ENCODE measurements around the gene PSAP.

Gene PSAP

GRCh38 chr10:71811351-71811750, 39.7 kb downstream of the PSAP start:
- no peak for FAIRE-seq
- DNase-seq (ENCODE audit: insufficient read length, low spot score), result no peak

DNA sequence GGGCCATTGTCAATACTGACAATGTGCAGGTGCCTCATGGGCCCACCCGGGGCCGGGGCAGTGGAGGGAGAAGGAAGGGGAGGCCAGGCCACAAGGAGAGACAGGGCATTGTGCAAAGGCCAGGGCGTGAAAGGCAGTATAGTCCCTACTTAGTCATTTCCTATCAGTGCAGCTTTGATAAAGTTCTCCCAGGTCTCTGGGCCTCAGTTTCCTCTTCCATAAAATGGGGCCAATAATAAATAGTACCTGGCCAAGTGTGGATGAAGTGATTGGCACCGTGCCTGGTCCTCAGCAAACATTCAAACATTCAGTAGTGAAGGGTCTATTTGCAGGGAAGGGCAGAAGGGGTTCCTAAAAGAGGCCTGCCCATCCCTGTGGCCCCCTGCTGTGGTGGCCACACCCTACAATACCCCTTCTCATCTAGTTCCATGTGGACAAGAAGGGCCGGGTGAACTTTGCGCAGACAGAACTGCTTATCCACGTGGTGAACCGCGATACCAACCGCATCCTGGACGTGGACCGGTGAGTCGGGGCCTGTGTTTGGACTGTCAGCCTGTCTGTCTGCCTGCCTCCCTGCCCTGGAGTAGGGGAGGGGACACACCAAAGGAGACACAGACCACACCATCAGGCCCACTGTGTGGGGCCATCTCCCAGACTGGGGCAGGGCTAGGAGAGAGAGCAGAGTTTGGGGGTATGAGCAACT, 40.9 kb downstream of the PSAP start:
- DNase-seq (ENCODE audit: insufficient read length, low spot score) (no peak), FAIRE-seq (no peak)

GRCh38 chr10:71809628-71810027, 41.4 kb downstream of the PSAP start:
- FAIRE-seq (no peak), DNase-seq (ENCODE audit: insufficient read length, low spot score) (no peak)

GRCh38 chr10:71807557-71808510, 43.2 kb downstream of the PSAP start:
- no peak for FAIRE-seq
- no peak for DNase-seq (ENCODE audit: insufficient read length, low spot score)

DNA sequence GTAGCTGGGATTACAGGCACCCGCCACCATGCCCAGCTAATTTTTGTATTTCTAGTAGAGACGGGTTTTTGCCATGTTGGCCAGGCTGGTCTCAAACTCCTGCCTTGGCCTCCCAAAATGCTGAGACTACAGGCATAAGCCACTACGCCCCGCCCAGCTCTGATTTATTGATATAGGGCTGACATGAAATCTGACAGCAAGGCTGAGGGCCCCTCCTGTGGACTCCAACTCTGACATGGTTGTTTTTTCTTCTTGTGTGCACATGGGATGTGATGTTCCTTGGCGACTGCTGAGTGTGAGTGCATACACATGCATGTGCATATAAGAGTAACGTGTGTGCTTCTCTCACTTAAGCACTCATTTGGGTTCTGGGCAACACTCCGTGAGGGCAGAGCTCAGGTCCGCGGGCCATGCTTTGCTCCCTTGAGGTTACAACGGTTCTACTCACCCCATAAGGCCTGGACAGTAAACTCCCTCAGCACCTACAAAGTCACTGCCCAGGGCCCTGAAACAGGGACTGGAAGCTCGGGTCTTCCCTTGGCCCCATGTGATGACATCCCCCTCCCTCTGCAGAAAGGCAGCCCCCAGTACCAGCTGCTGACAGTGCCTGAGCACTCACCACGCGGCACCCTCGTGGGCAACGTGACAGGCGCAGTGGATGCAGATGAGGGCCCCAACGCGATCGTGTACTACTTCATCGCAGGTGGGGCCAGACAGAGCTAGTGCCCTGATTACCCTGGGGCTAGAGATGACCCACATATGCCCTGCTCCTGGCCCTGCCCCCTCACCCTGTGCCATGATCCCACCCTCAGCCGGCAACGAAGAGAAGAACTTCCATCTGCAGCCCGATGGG, 44.1 kb downstream of the PSAP start:
- DNase-seq (ENCODE audit: insufficient read length, low spot score) (no peak), FAIRE-seq (no peak)

GRCh38 chr10:71805776-71806703, 45.0 kb downstream of the PSAP start:
- DNase-seq (ENCODE audit: insufficient read length, low spot score) (no peak), FAIRE-seq (no peak)

DNA sequence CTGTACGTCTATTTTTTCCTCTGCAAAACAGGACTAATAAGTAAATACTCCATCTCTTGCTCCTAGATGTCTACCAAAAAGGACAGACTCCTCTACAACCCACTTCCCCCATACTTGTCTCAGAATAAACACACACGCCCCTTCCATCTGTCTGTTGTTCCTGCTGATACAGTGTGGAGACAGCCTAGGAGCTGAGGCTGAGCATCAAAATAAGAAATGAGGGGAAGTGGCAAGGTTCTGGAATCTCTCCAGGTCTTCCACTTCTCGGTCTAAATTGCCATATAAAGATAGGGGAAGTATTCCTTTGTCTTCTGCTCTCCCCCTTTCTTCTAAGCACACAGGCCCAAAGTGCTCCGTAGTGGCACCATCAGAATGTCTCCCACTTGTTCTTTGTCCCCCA, 47.0 kb downstream of the PSAP start:
- no peak for FAIRE-seq
- DNase-seq (ENCODE audit: insufficient read length, low spot score), result no peak

DNA sequence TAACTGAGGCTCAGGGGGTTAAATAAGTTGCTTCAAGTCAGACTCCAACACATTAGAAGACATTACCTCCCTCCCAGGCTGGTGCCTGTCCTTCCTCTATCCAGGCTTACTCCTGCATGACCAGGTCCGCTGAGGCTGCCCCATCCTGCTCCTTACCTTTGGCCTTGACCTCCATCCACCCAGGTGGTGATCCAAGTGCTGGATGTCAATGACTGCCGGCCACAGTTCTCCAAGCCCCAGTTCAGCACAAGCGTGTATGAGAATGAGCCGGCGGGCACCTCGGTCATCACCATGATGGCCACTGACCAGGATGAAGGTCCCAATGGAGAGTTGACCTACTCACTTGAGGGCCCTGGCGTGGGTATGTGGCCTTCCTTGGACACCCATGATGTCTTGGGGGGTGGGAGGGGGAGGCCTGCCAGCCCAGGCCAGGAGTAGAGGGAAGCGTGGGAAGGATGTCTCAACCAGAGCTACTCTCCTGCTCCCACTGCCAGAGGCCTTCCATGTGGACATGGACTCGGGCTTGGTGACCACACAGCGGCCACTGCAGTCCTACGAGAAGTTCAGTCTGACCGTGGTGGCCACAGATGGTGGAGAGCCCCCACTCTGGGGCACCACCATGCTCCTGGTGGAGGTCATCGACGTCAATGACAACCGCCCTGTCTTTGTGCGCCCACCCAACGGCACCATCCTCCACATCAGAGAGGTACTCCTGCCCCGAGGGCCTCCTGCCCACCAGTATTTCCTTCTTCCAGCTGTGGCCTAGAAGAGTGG, 48.1 kb downstream of the PSAP start:
- no peak for DNase-seq (ENCODE audit: insufficient read length, low spot score)
- no peak for FAIRE-seq

GRCh38 chr10:71802235-71802634, 48.8 kb downstream of the PSAP start:
- FAIRE-seq, result no peak
- DNase-seq (ENCODE audit: insufficient read length, low spot score), result no peak

DNA sequence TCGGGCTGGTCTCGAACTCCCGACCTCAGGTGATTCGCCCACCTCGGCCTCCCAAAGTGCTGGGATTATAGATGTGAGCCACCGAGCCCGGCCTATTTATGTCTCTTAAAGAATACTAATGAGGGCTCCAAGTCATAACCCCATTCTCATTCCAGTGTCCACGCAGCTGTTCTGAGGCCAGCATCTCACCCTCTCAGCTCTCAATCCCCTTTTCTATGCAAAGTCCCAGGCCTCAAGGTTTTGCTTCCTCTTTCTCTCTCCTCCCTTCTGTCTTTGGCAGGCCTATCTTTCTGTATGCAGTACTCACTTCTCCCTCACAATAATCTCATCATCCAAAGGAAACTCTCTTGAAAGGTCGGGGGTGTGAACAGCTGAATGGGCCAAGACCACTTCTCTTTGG, 49.7 kb downstream of the PSAP start:
- FAIRE-seq (no peak), DNase-seq (ENCODE audit: insufficient read length, low spot score) (no peak)

DNA sequence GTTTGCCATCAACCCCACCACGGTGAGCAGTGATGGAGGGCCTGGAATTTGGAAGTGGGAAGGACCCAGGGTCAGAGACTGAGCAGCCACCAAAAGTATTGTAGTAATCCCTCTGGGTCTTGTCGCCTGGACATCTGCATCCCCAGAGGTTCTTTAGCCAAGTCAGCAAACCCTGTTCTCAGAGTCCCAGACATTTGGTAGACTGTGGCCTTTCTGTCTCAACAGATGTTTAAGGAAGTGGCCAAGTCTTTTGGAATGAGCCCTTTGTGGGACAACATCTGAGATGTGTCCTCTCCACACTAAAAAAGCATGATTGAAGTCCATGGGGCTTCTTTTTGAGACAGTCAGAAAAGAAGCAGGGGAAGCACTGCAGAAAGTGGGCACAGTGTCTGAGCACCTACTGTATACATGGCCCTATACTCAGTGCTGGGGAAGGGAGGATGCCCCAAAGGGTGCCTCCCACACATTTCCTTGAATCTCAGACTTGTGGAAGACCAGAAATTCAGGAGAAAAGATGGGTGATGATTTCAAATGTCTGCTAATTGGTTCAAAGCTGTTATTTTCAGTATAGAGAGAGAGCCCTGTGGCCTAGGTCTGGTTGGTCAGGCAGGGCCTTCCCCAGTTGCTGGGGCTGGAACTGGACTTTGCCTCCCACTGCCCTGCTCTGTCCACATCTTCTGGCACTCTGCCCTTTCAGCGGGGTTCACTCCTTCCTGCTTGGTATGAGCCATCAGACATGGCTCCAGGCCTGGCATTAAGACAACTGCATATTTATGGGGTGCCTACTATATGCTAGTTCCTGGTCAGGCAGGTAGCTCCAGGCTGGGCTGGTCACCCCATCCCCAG, 51.2 kb downstream of the PSAP start:
- DNase-seq (ENCODE audit: insufficient read length, low spot score), result no peak

DNA sequence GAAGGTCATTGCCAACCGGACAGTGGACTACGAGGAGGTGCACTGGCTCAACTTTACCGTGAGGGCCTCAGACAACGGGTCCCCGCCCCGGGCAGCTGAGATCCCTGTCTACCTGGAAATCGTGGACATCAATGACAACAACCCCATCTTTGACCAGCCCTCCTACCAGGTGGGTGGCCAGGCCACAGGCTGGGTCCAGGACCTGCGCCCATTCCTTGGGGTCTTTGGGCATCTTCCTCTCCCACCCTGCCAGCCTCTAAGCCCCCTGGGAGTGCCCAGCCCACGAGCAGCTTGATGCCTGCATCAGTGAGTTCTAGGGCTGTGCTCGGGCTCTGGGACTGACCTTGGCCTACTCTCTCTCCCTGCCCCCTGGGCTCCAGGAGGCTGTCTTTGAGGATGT, 51.9 kb downstream of the PSAP start:
- no peak for FAIRE-seq
- no peak for DNase-seq (ENCODE audit: insufficient read length, low spot score)

More for the DNA sequence above, 51.2 kb downstream of the PSAP start:
- FAIRE-seq, result no peak

DNA sequence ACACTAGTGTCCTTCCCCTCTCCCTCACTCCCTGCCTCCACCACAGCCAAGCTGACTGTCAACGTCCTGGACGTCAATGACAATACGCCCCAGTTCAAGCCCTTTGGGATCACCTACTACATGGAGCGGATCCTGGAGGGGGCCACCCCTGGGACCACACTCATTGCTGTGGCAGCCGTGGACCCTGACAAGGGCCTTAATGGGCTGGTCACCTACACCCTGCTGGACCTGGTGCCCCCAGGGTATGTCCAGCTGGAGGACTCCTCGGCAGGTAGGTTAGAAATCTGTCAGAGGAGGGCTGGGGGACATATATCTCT, 52.8 kb downstream of the PSAP start:
- FAIRE-seq (no peak), DNase-seq (ENCODE audit: insufficient read length, low spot score) (no peak)

DNA sequence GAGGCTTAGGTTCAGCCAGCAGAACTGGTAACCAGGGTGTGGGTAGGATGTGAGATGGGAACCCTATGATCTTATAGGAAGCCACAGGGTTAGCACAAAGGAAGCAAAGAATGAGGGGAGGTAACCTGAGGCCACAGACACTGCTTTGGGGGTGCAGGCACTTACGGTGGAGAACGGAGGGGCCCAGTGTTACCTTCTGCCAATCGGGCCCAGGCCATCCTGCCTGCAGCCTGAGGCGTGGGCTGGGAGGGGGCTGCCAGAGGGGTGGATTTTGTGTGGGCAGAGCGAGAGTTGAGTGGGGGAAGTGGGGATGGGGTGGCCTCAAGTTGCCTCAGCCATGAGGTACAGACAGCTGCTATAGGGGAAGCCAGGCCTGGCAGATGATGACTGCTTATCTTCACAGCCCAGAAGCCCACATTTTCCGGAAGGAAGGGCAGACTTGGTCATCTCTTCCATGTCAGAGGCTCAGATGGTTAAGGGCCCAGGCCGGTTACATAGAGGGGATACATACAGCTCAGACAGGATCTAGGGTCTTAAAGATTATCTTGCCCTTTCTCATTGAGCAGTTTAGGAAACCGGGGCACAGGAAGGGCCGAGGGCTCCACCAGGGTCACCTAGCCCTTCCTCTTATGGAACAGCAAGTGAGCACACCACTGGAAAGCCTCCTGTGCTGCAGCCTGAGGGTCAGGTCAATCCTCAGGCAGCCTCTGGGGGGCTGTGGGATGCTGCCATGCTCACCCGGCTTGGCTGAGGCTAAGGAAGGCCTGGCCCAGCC, 53.3 kb downstream of the PSAP start:
- FAIRE-seq (no peak), DNase-seq (ENCODE audit: insufficient read length, low spot score) (no peak)

DNA sequence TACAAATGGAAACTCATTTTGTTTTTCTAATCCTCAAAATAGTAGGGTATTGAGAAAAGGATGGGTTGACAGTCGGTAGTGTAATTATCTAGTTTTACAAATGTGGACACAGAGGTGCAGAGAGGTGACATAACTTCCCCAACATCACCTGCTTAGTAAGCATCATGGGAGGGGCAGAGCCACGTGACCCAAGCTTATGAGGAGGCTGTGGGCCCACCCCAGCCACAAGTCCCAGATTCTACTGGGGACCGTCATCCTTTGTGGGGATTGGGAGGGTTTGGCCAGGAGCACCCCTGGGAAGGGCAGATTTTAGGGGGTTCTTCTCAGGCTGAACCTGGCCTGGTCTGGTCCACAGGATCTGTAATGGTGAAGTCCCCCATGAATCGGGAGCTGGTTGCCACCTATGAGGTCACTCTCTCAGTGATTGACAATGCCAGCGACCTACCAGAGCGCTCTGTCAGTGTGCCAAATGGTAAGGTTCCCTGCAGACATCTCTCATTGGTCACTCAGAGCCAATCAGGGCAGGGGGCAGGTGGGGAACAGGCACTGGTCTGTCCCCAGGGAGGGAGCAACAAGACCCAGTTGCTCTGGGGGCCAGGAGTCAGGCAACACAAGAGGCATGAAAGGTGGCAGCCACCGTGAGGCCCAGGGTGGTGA, 54.2 kb downstream of the PSAP start:
- no peak for FAIRE-seq
- no peak for DNase-seq (ENCODE audit: insufficient read length, low spot score)

DNA sequence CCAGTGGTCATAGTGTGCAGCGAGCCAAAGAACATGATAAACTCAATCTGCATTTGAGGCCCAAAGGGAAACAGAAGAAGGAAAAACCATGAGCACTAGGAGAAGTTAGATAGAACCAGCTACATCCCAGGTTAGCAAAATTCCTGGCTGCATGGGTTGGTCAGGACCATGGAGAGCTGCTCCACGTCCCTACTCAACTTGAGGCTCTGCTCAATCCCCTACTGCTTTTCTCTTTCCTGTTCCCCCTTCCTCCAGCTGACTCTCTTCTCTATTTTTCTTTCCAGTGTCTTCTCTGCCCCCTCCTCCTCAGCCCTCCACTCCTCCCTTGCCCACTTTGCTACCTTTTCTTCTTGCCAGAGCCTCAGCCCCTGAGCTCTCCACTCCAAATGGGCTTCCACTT, 55.8 kb downstream of the PSAP start:
- FAIRE-seq (no peak), DNase-seq (ENCODE audit: insufficient read length, low spot score) (peak; percentile 42)

DNA sequence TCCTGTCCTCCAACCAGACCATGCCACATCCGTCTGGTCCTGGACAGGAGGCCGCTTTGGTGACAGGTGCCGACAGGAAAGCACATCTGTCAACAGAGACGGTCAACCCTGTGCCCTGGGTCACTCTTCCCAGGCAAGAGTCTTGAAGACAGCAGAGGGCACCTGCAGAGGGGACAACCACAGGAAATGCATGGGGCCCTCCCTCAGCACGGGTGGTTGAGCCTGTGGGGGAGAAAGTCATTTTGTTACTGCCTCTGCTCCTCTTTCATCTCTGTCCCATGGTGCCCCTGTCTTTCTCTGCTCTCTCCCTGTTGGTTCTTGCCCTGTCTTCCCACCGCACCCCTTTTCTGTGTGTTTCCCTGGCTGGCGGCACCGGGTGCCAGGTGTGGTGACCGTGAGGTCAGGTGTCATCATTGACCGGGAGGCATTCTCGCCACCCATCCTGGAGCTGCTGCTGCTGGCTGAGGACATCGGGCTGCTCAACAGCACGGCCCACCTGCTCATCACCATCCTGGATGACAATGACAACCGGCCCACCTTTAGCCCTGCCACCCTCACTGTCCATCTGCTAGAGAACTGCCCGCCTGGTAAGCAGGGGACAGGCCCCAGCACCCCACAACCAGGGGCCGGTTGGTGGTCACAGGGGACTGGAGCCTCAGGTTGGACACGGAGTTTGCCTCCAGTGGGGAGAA, 60.2 kb downstream of the PSAP start:
- FAIRE-seq, result no peak
- no peak for DNase-seq (ENCODE audit: insufficient read length, low spot score)

Data from HTR-8/SVneo (cell line).